ENCODE results near the gene ZFYVE27.

DNA sequence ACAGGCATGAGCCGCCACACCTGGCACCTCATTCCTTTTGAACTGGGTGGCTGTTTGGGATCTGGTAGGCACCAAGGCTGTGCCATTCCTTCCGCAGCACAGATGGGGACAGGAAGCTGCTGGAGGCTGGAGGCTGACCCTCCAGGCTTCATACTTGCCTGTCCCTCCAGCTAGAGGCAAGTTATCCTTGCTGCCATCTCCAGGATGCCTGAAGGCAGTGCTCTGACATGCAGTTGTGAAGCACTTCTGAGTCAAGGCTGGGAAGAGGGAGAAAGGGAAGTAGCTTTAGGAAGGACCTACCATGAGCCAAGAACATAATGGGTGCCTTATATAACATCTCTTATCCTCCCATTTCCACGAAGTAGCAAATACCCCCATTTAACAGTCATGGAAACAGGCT is 13.9 kb upstream of the ZFYVE27 start:
- TF ChIP-seq, protein P1, sequence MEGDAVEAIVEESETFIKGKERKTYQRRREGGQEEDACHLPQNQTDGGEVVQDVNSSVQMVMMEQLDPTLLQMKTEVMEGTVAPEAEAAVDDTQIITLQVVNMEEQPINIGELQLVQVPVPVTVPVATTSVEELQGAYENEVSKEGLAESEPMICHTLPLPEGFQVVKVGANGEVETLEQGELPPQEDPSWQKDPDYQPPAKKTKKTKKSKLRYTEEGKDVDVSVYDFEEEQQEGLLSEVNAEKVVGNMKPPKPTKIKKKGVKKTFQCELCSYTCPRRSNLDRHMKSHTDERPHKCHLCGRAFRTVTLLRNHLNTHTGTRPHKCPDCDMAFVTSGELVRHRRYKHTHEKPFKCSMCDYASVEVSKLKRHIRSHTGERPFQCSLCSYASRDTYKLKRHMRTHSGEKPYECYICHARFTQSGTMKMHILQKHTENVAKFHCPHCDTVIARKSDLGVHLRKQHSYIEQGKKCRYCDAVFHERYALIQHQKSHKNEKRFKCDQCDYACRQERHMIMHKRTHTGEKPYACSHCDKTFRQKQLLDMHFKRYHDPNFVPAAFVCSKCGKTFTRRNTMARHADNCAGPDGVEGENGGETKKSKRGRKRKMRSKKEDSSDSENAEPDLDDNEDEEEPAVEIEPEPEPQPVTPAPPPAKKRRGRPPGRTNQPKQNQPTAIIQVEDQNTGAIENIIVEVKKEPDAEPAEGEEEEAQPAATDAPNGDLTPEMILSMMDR (conservative IDR thresholded peaks at IDR 0.05 in 1 of 2, IDR thresholded peaks at IDR 0.05 in 1 of 2; ENCODE audit: extremely low read depth in 1 of 2, insufficient read depth in 1 of 2, low read depth in 1 of 2, low read length in 2 of 2): no peak
- no peak for TF ChIP-seq EZH2 (IDR thresholded peaks at IDR 0.05; ENCODE audit: borderline replicate concordance, low read length)
